GM18868 (cell line): ENCODE results near the gene JAM2.
"Not testable (repeated sequence)": the region's sequence is repeated elsewhere in the genome, so short reads cannot be mapped to it uniquely, and the experiment has no call there.

ENCODE experiments used
- ATAC-seq: cut with Tn5 transposase; IDR thresholded peaks from one replicate; pipeline ENCODE4 v1.9.1; 2021; ENCODE audit warnings: mild to moderate bottlenecking, moderate library complexity; ENCODE audit not compliant: unreplicated experiment

JAM2 gene, protein sequence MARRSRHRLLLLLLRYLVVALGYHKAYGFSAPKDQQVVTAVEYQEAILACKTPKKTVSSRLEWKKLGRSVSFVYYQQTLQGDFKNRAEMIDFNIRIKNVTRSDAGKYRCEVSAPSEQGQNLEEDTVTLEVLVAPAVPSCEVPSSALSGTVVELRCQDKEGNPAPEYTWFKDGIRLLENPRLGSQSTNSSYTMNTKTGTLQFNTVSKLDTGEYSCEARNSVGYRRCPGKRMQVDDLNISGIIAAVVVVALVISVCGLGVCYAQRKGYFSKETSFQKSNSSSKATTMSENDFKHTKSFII

DNA sequence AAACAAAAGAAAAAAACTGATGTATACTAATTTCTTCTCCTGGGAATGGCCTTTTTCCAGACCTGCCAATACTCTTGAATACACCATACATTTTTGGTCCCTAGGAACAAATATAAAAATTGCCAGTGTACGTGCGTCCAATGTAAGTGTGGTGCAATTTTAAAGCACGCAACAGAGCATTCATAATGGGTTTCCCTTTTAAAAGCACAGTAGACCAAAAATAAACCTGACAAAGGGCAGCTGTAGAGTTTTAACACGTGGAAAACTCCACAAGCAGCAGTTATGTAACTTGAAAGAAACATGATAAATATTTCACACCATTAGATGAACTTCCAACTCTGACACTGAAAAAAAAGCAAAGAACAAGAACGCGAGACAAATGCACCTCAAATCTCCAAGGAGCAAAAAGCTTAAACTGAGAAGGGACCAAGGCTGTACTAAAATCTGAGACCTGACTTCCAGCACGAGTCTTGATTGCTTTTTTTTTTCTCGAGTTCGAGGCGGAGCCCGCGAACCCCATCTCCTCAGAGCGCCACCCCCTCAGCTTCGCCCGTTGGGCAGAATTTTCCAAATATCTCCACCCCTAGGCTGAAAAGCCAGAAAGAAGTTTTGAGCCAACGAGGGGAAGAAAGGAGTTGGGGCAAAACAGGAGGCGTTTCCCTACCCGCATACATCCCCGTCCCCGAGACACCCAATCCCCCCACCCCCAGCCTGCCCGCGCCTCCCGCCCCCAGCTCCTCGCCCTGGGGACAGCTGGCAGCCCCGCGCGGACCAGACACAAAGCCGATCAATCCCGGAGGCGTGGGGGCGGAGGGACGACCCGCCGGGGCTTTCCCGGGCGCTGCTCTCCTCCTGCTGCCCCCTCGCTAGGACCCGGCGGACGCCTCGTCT is at the start of gene JAM2:
Gene JAM2, plus strand, starts transcription at position 599 of the 891 bp plus-strand sequence. CDS start 564 bp downstream, outside the sequence.
- peak; percentile 54 for ATAC-seq

DNA sequence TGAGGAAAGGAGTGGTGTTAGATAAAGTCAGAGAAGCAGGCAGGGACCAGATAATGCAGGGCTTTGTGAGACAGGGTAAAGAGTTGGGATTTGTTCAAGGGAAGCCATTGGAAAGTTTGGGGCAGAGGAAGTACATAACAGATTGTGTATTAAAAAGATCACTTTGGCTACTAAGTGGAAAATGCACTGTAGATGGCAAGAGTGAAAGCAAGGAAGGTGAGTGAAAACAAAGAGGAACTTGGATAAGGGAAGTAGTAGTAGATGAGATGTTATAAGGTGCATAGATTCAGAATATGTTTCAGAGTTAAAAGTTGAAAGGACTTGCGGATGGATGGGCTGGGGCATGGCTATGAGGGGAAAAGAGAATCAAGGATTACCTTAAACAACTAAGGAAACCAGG is 49.2 kb upstream of the JAM2 start:
- no peak for ATAC-seq

GRCh38 chr21:25607151-25608043 is 31.7 kb upstream of the JAM2 start, which contains the start of gene MRPL39:
TSS of gene MRPL39 (minus strand) at chr21:25607481. CDS start at chr21:25607475, 6 bp downstream.
- peak; percentile 93 for ATAC-seq

DNA sequence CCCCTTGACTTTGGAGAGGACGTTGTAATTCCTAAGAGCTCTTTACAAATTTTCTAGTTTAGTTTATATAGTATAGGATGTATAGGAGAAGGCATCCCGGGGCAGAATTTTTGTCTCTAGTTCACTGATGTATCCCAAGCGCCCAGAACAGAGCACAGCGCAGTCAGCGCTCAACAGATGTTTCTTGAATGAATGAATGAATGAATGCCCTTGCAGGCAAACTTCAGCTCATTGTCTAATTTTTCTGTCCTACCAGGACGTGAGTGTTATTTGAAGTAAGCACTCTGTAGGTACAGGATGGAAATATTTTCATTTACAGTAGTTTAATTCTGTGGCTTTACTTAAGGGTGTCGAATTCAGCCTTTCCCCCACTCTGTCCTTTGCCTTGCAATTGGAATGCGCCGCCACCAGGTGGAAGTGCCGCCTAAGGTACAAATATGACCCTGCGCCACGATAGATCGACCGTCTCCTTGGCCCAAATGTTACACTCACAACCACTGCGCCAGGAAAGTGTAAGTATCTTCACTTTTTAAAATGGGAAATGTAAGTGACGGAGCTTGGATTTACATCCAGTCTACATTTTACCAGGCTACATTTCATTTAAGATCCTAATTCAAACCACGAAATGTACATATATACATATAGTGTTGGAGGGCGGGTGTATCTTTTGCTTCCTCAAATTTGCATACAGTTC is 30.9 kb upstream of the JAM2 start:
- ATAC-seq = peak; percentile 81

DNA sequence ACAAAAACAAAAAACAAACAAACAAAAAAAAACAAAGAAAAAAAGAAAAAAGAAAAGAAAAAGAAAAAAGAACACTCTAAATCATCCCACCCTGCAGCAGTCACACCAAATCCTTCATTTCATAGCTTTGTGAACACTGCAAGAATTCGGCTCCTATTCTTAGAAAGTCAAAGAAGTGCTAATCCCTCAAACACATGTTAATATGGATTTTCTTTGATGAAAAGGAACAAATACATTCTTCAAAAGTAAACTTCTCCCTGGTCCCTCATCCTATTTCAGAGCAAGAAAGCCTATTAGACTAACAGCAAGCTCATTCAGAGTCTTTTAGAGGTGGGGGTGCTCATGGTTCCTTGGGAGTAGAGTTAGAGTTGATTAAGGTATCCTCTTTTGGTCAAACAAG is 24.6 kb upstream of the JAM2 start:
- ATAC-seq = no peak

GRCh38 chr21:25615880-25616279 is 23.2 kb upstream of the JAM2 start:
- ATAC-seq = no peak

DNA sequence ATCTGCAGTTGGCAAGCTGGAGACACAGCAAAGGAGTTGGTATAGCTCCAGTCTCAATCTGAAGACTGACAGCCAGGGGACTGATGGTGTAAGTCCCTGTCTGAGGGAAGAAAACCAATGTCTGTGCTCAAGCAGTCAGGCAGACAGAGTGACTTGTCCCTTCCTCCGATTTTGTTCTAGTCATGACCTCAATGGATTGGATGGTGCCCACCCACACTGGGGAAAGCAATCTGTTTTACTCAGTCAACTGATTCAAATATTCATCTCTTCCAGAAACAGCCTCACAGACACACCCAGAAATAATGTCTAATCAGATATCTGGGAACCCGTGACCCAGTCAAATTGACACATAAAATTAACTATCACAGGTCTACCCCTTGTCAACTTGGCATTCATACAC is 19.9 kb upstream of the JAM2 start:
- ATAC-seq = no peak

- no peak for ATAC-seq
Observed at GRCh38 chr21:25624511-25624910, 14.5 kb upstream of the JAM2 start.

GRCh38 chr21:25625036-25625435 is 14.0 kb upstream of the JAM2 start:
- no peak for ATAC-seq

- not testable (repeated sequence) for ATAC-seq
Observed at GRCh38 chr21:25625776-25626555, 13.1 kb upstream of the JAM2 start.

DNA sequence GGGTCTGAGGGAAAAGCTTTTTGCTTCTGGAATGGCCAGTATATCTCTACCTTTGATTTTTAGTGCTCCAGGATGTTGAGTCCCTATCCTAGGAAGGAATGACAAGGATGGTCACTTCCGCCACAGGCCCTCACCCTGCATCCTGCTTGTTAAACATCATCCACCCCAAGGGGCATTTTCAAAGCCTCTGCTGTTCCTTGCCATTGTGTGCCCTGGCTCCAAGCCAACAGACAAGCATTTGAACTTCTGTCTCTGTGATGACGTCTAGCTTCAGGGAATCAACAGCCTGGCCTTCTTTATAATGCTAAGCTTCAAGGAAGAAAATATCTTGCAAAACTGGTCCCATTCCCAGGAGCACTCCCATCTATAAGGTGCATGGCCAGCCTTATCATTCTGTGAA is 12.3 kb upstream of the JAM2 start:
- no peak for ATAC-seq

DNA sequence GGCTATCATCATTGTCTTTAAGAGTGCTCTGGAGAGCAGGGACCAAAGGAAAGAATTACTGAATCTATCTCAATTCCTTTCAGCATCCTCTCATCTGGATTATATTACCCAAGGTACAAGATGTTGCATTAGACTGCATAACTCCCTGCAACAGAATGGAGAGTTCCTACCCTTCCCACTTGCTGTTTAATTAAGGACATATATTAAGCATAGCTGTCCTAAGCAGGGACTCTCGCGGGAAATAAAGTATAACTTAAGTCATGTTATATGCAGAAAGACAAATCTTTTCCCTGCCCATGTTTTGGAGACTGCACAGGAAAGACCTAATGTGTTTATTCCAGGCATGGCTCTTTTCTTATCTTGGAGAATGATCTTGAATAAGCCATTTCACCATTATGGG is 6.8 kb upstream of the JAM2 start:
- no peak for ATAC-seq

DNA sequence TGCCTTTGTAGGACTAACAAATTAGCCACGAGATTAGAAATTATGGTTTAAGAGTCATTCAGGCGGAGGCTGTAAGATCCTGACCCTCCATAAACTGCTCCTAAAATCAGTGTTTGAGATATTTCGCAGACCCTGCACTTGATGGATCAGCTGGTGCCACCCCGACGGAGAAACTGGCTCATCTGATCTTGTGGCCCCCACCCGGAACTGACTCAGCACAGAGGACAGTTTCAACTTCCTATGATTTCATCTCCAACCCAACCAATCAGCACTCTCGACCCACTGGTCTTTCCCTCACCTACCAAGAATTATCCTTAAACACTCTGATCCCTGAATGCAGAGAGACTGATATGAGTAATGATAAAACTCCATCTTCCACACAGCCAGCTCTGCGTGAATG is 3.7 kb upstream of the JAM2 start:
- ATAC-seq = no peak

DNA sequence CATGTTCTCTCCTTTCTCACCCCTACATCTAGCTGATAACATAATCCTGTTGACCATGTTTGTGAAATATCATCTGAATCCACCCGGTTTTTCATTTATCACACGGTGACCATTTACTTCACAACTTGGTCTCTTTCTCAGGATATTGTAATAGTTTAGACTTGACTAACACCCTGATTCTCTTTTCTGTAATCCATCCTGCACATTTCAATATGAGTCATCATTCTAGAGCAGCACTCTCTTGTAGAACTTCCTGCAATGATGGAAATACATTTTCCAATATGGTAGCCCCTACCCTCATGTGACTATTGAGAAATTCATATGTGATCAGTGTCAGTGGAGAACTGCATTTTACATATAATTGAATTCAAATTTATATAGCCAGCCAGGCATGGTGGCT is 2.3 kb upstream of the JAM2 start:
- no peak for ATAC-seq

DNA sequence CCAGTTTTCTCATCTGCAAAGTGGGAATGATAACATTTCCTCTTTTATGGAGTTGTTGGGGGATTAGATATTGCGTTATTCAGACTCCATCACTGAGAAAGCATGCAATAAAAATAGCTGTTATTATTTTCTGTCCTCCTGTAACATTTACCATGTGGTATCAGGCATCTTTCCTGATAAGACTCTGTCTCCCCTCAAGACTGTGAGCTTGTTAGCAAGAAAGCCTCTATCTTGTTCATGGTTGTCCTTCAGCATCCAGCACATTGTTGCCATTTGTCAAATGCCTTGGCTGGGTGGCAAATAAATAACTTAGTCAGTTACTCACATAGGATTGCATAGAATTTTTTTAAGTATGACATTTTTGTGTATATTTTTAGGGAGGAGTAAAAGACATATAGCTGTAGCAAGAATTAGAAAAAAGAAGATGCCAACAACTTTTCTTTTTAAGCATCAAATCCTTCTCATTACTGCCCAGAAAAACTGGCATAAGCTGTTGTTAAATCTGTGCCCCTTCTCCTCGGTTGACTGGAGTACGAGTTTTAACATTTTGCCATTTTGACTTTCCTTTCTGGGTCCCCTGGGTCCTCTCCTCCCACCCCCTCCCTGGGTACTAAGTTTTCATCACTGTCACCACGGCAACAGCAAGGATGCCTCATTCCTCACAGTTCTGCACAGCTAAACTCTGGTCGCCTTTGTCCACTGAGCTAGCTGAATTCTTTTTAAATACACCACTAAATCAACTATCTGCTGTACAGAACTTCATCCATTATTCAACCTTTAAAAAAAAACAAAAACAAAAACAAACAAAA is 1.0 kb upstream of the JAM2 start:
- ATAC-seq = no peak

DNA sequence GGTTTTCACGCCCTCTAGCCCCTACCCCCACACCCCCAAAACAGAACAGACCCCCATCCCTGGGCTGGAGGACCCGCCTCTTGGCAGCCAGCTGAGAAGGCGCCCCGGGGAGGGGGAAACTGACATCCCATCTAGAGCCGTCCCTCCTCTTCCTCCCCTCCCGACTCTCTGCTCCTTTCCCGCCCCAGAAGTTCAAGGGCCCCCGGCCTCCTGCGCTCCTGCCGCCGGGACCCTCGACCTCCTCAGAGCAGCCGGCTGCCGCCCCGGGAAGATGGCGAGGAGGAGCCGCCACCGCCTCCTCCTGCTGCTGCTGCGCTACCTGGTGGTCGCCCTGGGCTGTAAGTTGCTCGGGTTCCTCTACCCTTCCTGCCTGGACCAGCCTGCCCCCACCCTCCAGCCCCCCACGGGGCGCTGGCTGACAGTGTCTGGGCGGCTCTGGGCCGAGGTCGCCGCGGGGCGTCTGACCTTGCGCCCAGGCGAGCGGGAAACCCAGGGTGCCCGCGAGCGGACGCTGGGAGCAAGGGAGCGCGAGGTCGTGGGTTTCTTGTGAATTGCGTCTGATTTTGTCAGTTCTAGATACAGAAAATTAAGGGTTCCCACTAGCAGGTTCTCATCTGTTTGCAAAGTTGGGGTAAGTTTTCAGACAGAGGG is 618 bp downstream of the JAM2 start:
- peak; percentile 76 for ATAC-seq

GRCh38 chr21:25640202-25640942 is 1.3 kb downstream of the JAM2 start:
- ATAC-seq = peak; percentile 29

DNA sequence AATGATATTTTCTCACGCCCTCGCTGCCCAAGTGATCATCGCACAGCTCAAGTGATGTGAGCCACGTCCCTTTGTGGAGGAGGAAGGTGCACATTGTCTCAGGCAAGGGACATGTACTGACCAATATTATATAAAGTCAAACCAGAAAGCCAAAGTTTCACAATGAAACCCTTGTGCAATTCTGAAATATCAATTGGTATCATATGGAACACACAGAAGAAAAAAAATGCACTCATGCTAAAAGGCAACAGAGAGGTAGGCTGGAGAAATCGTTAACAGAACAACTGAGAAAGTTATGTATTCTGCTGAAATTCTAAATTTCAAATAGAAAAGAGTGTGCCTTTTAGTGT is 1.9 kb downstream of the JAM2 start:
- no peak for ATAC-seq
